ENCODE results near the gene ANKRD27.
A peak's percentile ranks its signal among the peaks of the same experiment; 100 is the strongest.

ANKRD27 gene

DNA sequence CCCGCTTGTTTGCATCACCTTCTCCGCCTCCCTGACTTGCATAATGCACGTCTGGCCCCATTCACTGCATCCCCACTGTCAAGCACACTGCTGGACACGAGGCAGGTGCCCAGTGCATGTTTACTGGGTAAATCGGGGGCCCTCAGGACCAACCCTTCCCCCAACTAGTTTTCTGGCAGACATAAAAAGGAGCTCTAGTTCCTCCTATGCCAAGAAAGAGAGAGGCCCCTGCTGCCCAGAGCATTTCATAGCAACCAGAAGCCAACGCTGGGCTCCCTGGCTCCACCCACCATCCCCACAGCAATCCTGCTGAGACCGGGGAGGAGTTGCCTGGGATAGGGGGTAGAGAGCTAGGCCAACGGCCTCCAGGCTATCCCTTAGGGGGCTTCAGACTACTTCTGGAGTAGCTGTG is 23.2 kb downstream of the ANKRD27 start:
- peaks cover 6% of the 10 kb centered on the region for H3K4me1 Mint-ChIP-seq (ENCODE audit: low read depth)
- H3K27ac Mint-ChIP-seq: no peak overlapping the region
- H3K27me3 Mint-ChIP-seq: no peaks in the 10 kb centered on the region
- no peak overlapping the region for H3K4me3 Mint-ChIP-seq
- H3K9me3 Mint-ChIP-seq: no peaks in the 10 kb centered on the region
- H3K36me3 Mint-ChIP-seq (ENCODE audit: low read depth): peaks cover 39% of the 10 kb centered on the region

DNA sequence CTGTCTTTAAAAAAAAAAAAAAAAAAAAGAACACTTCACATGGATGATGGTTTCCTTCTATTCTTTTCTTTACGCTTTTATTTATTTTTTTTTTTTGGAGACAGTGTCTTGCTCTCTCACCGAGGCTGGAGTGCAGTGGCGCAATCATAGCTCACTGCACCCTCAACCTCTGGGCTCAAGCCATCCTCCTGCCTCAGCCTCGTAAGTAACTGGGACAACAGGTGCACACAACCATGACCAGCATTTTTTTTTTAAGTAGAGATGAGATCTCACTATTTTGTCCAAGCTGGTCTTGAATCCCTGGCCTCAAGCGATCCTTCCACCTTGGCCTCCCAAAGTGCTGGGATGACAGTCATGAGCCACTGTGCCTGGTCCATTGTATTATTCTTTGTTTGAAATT is 24.3 kb downstream of the ANKRD27 start:
- Mint-ChIP-seq H3K9me3 (no peaks in the 10 kb centered on the region), H3K36me3 (ENCODE audit: low read depth) (peaks cover 38% of the 10 kb centered on the region), H3K27me3 (no peaks in the 10 kb centered on the region), H3K4me3 (no peak overlapping the region), H3K27ac (no peak overlapping the region), H3K4me1 (ENCODE audit: low read depth) (peaks cover 13% of the 10 kb centered on the region)

- Mint-ChIP-seq H3K4me1 (ENCODE audit: low read depth) (peaks cover 13% of the 10 kb centered on the region), H3K27ac (no peak overlapping the region), H3K4me3 (no peak overlapping the region), H3K36me3 (ENCODE audit: low read depth) (peaks cover 35% of the 10 kb centered on the region), H3K27me3 (no peaks in the 10 kb centered on the region), H3K9me3 (no peaks in the 10 kb centered on the region)
Measured at GRCh38 chr19:32649751-32650150, 25.2 kb downstream of the ANKRD27 start.

GRCh38 chr19:32647361-32647760 is 27.6 kb downstream of the ANKRD27 start:
- Mint-ChIP-seq H3K27ac (no peak overlapping the region), H3K4me3 (no peak overlapping the region), H3K9me3 (no peaks in the 10 kb centered on the region), H3K27me3 (no peaks in the 10 kb centered on the region), H3K36me3 (ENCODE audit: low read depth) (peaks cover 57% of the 10 kb centered on the region), H3K4me1 (ENCODE audit: low read depth) (peaks cover 34% of the 10 kb centered on the region)

DNA sequence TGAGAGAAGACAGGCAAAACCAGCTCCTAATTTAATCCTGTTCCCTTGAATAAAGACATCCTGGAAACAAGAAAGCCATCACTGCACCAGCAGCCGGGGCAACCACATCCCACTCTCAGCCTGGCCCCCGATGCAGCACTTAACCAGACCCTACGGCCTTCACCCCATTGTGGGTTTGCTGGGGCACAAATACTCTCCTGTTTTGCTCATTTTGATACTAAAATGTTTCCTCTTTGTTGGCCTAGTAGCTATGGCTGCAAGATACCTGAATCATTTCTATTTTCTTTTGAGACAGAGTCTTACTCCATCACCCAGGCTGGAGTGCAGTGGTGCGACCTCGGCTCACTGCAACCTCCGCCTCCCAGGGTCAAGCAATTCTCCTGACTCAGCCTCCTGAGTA is 28.4 kb downstream of the ANKRD27 start:
- no peaks in the 10 kb centered on the region for H3K27me3 Mint-ChIP-seq
- H3K9me3 Mint-ChIP-seq: no peaks in the 10 kb centered on the region
- peak overlapping the region; percentile 26 for H3K4me3 Mint-ChIP-seq
- peaks cover 40% of the 10 kb centered on the region for H3K4me1 Mint-ChIP-seq (ENCODE audit: low read depth)
- H3K36me3 Mint-ChIP-seq (ENCODE audit: low read depth): peaks cover 65% of the 10 kb centered on the region
- H3K27ac Mint-ChIP-seq: no peak overlapping the region

DNA sequence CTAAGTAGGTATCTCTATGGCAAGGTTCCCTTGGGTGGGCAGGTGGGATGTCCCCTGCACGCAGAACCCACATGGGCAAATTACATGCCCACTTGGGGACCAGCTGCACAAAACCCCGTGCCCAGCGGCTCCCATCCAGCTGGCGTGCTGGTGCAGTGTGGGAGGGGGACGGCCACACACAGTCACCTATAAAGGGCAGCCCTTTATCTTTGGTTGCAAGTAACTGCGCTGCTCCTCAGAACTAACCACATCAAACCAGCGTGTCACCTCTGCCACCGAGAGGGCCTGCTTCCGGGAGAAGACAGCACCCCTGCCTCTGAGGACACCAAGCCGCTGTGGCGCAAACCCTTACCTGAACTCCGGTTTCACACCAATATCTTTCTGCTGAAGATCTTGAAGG is 32.2 kb downstream of the ANKRD27 start:
- Mint-ChIP-seq H3K36me3 (ENCODE audit: low read depth) (peaks cover 74% of the 10 kb centered on the region), H3K4me1 (ENCODE audit: low read depth) (peaks cover 40% of the 10 kb centered on the region), H3K27ac (peak overlapping the region; percentile 72), H3K27me3 (no peaks in the 10 kb centered on the region), H3K4me3 (peak overlapping the region; percentile 5), H3K9me3 (no peaks in the 10 kb centered on the region)

DNA sequence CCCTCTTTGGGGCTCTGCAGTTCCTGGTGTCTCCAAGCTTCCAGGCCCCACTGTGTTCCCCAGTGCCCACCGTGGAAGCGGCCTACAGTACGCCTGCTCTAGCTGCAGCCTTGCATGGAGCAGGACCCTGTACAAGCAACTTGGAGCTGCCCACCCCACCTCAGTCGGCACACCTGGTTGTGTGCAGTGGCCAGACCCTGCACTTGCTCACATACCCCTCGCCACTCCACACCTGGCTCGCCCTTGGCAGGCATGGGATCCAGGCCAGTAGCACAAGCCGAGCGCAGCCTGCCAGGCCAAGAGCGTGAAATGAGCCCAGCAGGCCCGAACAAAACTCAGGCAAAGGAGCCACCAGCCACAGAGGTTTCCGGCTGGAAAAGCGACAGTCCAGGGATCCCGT is 36.4 kb downstream of the ANKRD27 start:
- peaks cover 65% of the 10 kb centered on the region for H3K36me3 Mint-ChIP-seq (ENCODE audit: low read depth)

GRCh38 chr19:32637480-32637879 is 37.5 kb downstream of the ANKRD27 start:
- no peaks in the 10 kb centered on the region for H3K9me3 Mint-ChIP-seq
- no peaks in the 10 kb centered on the region for H3K27me3 Mint-ChIP-seq
- H3K36me3 Mint-ChIP-seq (ENCODE audit: low read depth): peaks cover 60% of the 10 kb centered on the region
- peaks cover 7% of the 10 kb centered on the region for H3K4me1 Mint-ChIP-seq (ENCODE audit: low read depth)
- H3K4me3 Mint-ChIP-seq: no peak overlapping the region
- no peak overlapping the region for H3K27ac Mint-ChIP-seq

More for the DNA sequence above, 36.4 kb downstream of the ANKRD27 start:
- no peak overlapping the region for H3K4me3 Mint-ChIP-seq
- H3K27ac Mint-ChIP-seq: no peak overlapping the region
- peaks cover 19% of the 10 kb centered on the region for H3K4me1 Mint-ChIP-seq (ENCODE audit: low read depth)
- H3K27me3 Mint-ChIP-seq: no peaks in the 10 kb centered on the region
- H3K9me3 Mint-ChIP-seq: no peaks in the 10 kb centered on the region

DNA sequence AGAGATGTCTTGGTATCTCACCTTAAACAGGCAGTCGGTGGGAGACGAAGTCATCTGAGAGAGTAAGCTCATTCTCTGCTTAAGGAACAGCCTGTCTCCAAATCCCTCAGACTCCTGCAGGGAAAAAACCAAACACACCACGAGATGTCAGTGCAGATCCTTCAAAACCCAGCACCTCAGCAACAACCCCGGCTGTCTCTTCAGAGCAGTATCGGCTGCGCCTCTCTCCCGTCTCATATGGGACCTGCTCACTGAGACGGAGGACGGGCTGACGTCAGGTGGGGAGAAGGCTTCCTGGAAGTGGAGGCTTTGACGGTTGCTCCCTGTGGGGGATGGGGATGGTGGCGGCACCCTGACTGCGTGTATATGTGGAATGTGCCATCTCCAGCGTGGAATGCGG is 43.6 kb downstream of the ANKRD27 start:
- peaks cover 30% of the 10 kb centered on the region for H3K36me3 Mint-ChIP-seq (ENCODE audit: low read depth)
- no peaks in the 10 kb centered on the region for H3K27me3 Mint-ChIP-seq
- no peaks in the 10 kb centered on the region for H3K4me1 Mint-ChIP-seq (ENCODE audit: low read depth)
- H3K9me3 Mint-ChIP-seq: no peaks in the 10 kb centered on the region
- no peak overlapping the region for H3K27ac Mint-ChIP-seq
- no peak overlapping the region for H3K4me3 Mint-ChIP-seq

DNA sequence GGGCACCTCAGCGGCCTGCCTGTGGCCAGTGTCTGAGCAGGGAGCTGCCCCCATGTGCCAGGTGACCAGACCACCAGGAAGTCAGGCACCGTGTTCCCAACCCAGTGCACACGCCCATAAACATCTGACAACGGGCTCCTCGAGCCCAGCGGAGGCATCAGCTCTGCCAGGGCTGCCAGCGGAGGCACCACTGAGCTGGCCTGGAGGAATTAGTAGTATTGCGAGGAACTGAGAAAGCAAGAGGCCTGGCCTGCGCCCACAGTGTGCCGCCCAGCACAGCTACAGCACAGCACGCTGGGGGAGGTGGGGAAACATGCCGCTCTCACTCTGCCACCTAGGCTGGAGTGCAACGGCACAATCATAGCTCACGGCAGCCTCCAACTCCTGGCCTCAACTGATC is 44.6 kb downstream of the ANKRD27 start:
- no peaks in the 10 kb centered on the region for H3K4me1 Mint-ChIP-seq (ENCODE audit: low read depth)
- no peak overlapping the region for H3K27ac Mint-ChIP-seq
- H3K9me3 Mint-ChIP-seq: no peaks in the 10 kb centered on the region
- peaks cover 20% of the 10 kb centered on the region for H3K36me3 Mint-ChIP-seq (ENCODE audit: low read depth)
- no peak overlapping the region for H3K4me3 Mint-ChIP-seq
- H3K27me3 Mint-ChIP-seq: no peaks in the 10 kb centered on the region

DNA sequence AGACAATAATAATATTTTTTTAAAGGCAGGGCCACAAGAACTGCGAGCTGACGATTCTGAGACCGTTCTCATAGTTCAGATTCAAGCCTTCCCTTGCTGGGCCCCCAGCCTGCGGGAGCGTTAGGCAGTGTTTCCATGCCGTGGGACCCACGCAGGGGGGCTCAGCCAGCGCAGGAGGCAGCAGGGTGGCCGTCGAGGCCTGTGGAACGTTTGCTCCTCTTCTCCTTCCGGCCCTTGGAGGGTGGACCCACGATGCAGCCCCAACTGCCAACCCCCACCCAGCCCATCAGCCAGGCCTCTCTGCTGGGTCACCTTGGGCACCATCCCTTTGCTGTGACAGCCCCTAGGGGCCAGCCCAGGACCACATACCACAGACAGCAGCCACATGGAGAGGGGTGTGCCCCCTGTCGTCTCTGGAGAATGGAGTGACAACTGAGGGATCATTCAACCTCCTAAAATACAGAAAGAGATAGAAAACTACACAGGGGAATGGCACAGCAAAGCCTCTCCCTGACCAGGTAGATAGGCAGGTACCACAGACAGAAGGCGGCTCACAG is 47.2 kb downstream of the ANKRD27 start:
- no peaks in the 10 kb centered on the region for H3K4me1 Mint-ChIP-seq (ENCODE audit: low read depth)
- no peak overlapping the region for H3K27ac Mint-ChIP-seq
- H3K27me3 Mint-ChIP-seq: no peaks in the 10 kb centered on the region
- no peaks in the 10 kb centered on the region for H3K9me3 Mint-ChIP-seq
- H3K4me3 Mint-ChIP-seq: no peak overlapping the region
- H3K36me3 Mint-ChIP-seq (ENCODE audit: low read depth): peaks cover 25% of the 10 kb centered on the region

GRCh38 chr19:32626969-32627368 is 48.0 kb downstream of the ANKRD27 start:
- H3K27ac Mint-ChIP-seq: no peak overlapping the region
- peaks cover 30% of the 10 kb centered on the region for H3K36me3 Mint-ChIP-seq (ENCODE audit: low read depth)
- no peak overlapping the region for H3K4me3 Mint-ChIP-seq
- H3K9me3 Mint-ChIP-seq: no peaks in the 10 kb centered on the region
- H3K27me3 Mint-ChIP-seq: no peaks in the 10 kb centered on the region
- H3K4me1 Mint-ChIP-seq (ENCODE audit: low read depth): no peaks in the 10 kb centered on the region

DNA sequence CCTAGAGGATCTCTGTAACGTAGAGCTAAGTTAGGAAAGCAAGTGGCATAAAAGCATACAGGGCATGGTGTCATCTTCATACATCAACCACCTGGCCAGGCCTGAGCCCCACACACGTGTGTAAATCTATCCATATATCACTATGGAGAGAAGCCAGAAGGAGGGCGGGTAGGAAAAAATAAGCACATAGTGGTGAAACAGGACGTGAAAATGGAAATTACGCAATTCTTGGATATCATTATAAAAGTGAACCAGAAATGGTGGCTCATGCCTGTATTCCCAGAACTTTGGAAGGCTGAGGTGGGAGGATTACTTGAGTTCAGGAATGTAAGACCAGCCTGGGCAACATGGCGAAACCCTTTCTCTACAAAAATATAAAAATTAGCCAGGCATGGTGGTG is 50.6 kb downstream of the ANKRD27 start:
- Mint-ChIP-seq H3K4me3 (no peak overlapping the region), H3K4me1 (ENCODE audit: low read depth) (no peaks in the 10 kb centered on the region), H3K27ac (peak overlapping the region; percentile 49), H3K27me3 (no peaks in the 10 kb centered on the region), H3K9me3 (no peaks in the 10 kb centered on the region), H3K36me3 (ENCODE audit: low read depth) (peaks cover 33% of the 10 kb centered on the region)

- H3K27ac Mint-ChIP-seq: no peak overlapping the region
- no peaks in the 10 kb centered on the region for H3K27me3 Mint-ChIP-seq
- no peaks in the 10 kb centered on the region for H3K9me3 Mint-ChIP-seq
- peaks cover 43% of the 10 kb centered on the region for H3K36me3 Mint-ChIP-seq (ENCODE audit: low read depth)
- no peak overlapping the region for H3K4me3 Mint-ChIP-seq
- H3K4me1 Mint-ChIP-seq (ENCODE audit: low read depth): no peaks in the 10 kb centered on the region
Measured at GRCh38 chr19:32622002-32622401, 53.0 kb downstream of the ANKRD27 start.

DNA sequence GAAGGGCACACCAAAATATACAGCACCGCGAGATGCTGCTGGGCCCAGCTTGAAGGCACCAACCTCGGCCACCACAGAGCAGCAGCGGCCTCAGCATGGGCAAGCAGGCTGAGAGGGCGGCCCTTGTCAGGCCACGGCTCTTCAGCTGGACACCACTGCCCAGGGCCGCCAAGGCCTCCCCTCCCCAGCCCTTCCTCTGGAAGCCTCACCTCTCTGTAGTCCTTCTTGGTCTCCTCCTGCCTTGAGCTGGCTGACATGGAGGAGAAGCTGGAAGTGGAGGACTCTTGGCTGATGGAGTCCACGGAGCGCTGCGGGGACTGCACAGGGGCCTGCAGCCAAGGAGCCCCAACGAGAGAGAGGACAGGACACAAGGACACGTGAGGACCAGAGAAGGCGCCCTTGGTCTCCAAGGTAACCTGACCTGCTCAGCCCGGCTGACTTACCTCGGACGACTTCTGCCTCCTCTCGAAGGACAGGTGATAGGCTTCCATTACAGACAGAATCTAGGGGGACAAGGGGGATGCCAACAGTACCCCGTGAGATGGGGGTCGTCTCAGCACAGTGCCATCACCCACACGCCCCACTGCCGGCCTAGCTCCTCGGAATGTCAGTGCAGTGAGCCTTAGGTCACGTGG is 55.8 kb downstream of the ANKRD27 start:
- Mint-ChIP-seq H3K4me3 (no peak overlapping the region), H3K27ac (no peak overlapping the region), H3K27me3 (no peaks in the 10 kb centered on the region), H3K36me3 (ENCODE audit: low read depth) (peaks cover 54% of the 10 kb centered on the region), H3K9me3 (no peaks in the 10 kb centered on the region), H3K4me1 (ENCODE audit: low read depth) (no peaks in the 10 kb centered on the region)

DNA sequence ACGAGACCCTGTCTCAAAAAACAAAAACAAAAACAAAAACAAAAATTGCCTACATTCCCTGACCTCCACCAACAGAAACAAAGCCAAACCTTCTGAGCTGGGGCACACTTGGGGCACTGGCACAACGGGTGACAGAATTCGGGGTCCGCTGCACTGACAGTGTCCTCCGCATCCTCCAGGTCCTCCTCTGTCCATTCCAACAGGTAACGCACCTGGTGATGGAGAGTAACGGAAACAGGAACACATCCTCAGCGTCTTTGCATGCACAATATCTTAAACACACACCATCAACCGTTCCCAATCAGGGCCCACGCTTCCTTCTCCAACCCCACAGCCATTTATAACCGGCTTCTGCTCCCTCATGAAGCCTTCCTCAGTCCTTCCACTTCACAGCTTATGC is 59.4 kb downstream of the ANKRD27 start:
- Mint-ChIP-seq H3K27ac (no peak overlapping the region), H3K4me1 (ENCODE audit: low read depth) (no peaks in the 10 kb centered on the region), H3K4me3 (no peak overlapping the region), H3K36me3 (ENCODE audit: low read depth) (peaks cover 56% of the 10 kb centered on the region), H3K9me3 (no peaks in the 10 kb centered on the region), H3K27me3 (no peaks in the 10 kb centered on the region)
